Measurements from ENCODE around the gene CUL1.

GRCh38 chr7:148735967-148736366 lies 37.3 kb downstream of the CUL1 start:
- no peak for TF ChIP-seq EZH2 (IDR thresholded peaks at IDR 0.05; ENCODE audit: low read length, unreplicated experiment)
- no peak for TF ChIP-seq CTCF (conservative IDR thresholded peaks at IDR 0.05; ENCODE audit: low read depth, low read length)

Measured in PC-3 (cell line).